ENCODE measurements around the gene ADORA1.
A peak's percentile ranks its signal among the peaks of the same experiment; 100 is the strongest.

The ADORA1 gene

DNA sequence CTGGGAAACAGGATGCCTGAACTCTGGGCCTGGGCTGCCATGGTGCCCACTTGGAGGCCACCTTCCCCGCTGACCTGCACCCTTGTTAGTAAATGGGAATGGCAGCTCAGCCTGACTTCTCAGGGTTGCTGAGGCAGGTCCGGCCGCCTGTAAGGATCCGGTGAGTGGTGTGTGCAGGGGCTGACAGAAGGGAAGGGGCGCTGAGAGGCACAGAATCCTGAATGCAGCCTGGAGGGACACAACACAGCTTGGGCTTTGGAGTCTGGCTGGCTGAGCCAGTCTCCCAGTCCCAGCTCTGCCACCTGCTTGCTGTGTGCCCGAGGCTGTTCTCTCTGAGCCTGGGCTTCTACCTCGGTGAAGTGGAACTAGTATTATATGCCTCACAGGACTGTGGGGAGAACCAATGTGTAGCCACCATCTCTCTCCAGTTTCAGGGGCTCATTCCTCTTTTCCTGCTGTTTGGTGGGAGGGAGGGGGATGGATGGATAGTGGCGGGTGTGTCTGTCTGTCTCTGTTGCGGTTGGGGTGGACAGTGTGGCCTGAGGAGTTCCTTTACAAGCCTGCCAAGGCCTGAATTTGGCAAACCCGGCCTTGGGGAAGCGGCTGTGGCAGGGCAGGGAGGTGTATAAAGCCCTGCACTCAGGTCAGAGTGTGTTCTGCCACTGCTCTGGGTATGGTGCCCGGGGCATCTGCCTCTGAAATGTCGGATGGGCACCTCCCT is 18.0 kb downstream of the ADORA1 start:
- peaks cover 100% of the 10 kb centered on the region for H3K4me1 ChIP-seq
- H4K20me1 ChIP-seq, result no peaks in the 10 kb centered on the region
- H3K4me2 ChIP-seq, result peak overlapping the region; percentile 84
- H3K27me3 ChIP-seq, result no peaks in the 10 kb centered on the region
- TF ChIP-seq Cebpa-rat (IDR thresholded peaks at IDR 0.05), result no peak
- peak overlapping the region; percentile 73 for H3K27ac ChIP-seq
- no peaks in the 10 kb centered on the region for H3K9me3 ChIP-seq
- H3K4me3 ChIP-seq, result no peak overlapping the region
- H3K9ac ChIP-seq, result no peak overlapping the region; the same call in 1 of the 2 replicates
- H3K36me3 ChIP-seq, result no peaks in the 10 kb centered on the region

DNA sequence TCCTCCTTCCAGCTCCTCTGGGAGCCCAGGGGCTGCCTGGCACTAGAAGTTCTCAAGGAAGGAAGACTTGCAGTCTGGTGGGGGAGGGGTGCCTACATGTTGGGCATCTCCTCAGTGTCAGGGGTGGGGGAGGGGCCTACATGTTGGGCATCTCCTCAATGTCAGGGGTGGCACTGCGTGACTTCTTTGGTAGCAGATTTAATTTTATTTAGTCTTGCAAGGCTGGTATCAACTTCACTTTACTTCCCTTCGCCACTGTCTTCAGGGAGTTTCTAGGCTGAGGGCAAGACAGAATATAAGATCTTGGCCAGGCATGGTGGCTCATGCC is 18.5 kb downstream of the ADORA1 start:
- Histone ChIP-seq H3K4me1 (peaks cover 100% of the 10 kb centered on the region), H3K36me3 (no peaks in the 10 kb centered on the region), H4K20me1 (no peaks in the 10 kb centered on the region), H3K9ac (no peak overlapping the region; the same call in 1 of the 2 replicates), H3K27me3 (no peaks in the 10 kb centered on the region), H3K4me2 (peak overlapping the region; percentile 84), H3K9me3 (no peaks in the 10 kb centered on the region), H3K27ac (peak overlapping the region; percentile 73), H3K4me3 (no peak overlapping the region)
- no peak for TF ChIP-seq Cebpa-rat (IDR thresholded peaks at IDR 0.05)

- Histone ChIP-seq H3K27ac (peak overlapping the region; percentile 39; the same call in 1 of the 2 replicates), H4K20me1 (no peaks in the 10 kb centered on the region), H3K36me3 (no peaks in the 10 kb centered on the region), H3K9ac (no peak overlapping the region; the same call in 1 of the 2 replicates), H3K9me3 (no peaks in the 10 kb centered on the region), H3K4me3 (no peak overlapping the region), H3K4me2 (peak overlapping the region; percentile 84), H3K4me1 (peaks cover 100% of the 10 kb centered on the region), H3K27me3 (no peaks in the 10 kb centered on the region)
- TF ChIP-seq Cebpa-rat (IDR thresholded peaks at IDR 0.05), result no peak
Measured at GRCh38 chr1:203146537-203146936, 19.0 kb downstream of the ADORA1 start.

DNA sequence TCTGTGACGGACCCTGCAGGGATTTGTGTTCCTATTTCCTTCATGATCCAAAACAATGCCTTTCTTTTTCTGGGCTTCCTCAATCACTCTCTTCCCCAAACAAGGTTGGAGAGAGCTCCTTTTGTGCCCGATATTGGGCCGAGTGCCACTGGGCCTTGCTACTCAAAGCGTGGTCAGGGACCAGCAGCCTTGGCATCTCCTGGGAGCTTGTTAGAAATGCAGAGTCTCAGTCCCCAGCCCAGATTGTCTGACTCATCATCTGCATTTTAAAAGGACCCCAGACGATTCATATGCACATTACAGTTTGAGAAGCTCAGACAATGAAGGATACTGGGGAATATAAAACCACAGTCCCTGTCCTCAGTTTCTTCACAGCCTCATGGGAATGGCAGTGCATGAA is 19.9 kb downstream of the ADORA1 start:
- H3K4me1 ChIP-seq, result peaks cover 100% of the 10 kb centered on the region
- H3K36me3 ChIP-seq, result no peaks in the 10 kb centered on the region
- H3K9me3 ChIP-seq, result no peaks in the 10 kb centered on the region
- H3K4me3 ChIP-seq, result no peak overlapping the region
- H4K20me1 ChIP-seq, result no peaks in the 10 kb centered on the region
- no peak overlapping the region for H3K9ac ChIP-seq
- TF ChIP-seq Cebpa-rat (IDR thresholded peaks at IDR 0.05), result no peak
- H3K4me2 ChIP-seq, result peak overlapping the region; percentile 48; the same call in 1 of the 2 replicates
- H3K27ac ChIP-seq, result peak overlapping the region; percentile 28; the same call in 1 of the 2 replicates
- no peaks in the 10 kb centered on the region for H3K27me3 ChIP-seq

DNA sequence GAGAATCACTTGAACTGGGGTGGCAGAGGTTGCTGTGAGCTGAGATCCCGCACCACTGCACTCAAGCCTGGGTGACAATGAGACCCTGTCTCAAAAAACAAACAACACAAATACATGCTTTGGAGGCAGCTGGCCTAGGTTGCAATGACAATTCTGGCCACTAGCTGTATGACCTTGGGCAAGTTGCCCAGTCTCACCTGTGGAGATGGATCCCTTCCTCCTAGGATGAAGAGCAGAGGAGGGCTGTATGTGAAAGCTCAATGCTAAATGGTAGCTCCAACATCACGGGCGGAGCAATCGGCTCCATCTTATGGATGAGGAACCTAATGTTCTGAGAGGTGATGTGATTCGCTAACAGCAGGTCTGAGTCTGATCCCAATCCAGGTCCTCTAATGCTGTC is 20.6 kb downstream of the ADORA1 start:
- TF ChIP-seq Cebpa-rat (IDR thresholded peaks at IDR 0.05), result no peak
- Histone ChIP-seq H3K4me1 (peaks cover 100% of the 10 kb centered on the region), H3K4me3 (no peak overlapping the region), H3K9me3 (no peaks in the 10 kb centered on the region), H3K9ac (no peak overlapping the region), H4K20me1 (no peaks in the 10 kb centered on the region), H3K27me3 (no peaks in the 10 kb centered on the region), H3K4me2 (peak overlapping the region; percentile 48), H3K27ac (no peak overlapping the region), H3K36me3 (no peaks in the 10 kb centered on the region)

- H3K4me3 ChIP-seq, result no peak overlapping the region
- no peaks in the 10 kb centered on the region for H3K27me3 ChIP-seq
- H3K27ac ChIP-seq, result no peak overlapping the region
- TF ChIP-seq Cebpa-rat (IDR thresholded peaks at IDR 0.05), result no peak
- no peaks in the 10 kb centered on the region for H3K9me3 ChIP-seq
- no peaks in the 10 kb centered on the region for H4K20me1 ChIP-seq
- peak overlapping the region; percentile 48; the same call in 1 of the 2 replicates for H3K4me2 ChIP-seq
- H3K36me3 ChIP-seq, result no peaks in the 10 kb centered on the region
- peaks cover 100% of the 10 kb centered on the region for H3K4me1 ChIP-seq
- no peak overlapping the region for H3K9ac ChIP-seq
Measured at GRCh38 chr1:203148579-203148978, 21.1 kb downstream of the ADORA1 start.

- Histone ChIP-seq H3K9me3 (no peaks in the 10 kb centered on the region), H4K20me1 (no peaks in the 10 kb centered on the region), H3K27ac (peak overlapping the region; percentile 24; the same call in 1 of the 2 replicates), H3K4me3 (no peak overlapping the region), H3K9ac (no peak overlapping the region), H3K27me3 (no peaks in the 10 kb centered on the region), H3K36me3 (no peaks in the 10 kb centered on the region), H3K4me1 (peaks cover 100% of the 10 kb centered on the region), H3K4me2 (peak overlapping the region; percentile 48)
- TF ChIP-seq Cebpa-rat (IDR thresholded peaks at IDR 0.05), result no peak
Measured at GRCh38 chr1:203149188-203149840, 21.8 kb downstream of the ADORA1 start.

DNA sequence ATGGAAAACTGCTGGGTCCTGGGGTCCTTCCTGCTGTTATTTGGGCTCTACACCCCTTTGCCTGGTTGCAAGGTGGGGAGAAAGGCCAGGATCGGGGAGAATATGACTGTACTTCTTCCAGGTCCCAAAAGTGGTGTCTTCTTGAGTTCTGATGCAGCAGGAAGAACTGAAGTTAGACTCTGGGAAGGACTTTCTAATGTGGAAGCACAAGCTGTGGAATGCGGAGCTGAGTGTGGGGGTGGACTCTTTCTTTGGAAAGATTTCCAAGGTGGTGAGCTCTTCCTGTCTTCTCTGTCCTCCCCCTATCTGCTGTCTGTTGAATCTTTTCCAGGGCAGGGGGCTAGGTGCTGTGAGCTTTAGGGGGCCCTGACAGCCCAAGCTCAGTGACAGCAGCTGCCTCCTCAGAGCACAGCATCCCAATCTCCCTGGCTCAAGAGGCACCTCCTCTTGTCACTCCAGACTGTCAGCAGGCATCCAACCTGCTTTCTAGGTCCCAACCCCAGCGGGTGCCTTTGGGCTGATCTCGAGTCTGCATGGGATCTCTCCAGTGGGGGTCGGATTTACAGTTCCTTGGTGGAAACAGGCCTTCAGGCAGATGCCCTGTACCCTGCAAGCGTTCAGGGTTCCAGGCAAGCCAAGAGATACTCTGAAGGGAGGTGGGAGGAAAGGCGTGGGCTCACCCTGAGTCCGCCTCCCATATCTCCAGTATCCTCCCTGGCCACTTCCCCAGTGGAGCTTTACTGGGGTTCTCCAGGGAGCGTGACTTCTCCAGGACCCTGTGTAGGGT is 23.2 kb downstream of the ADORA1 start:
- H3K9ac ChIP-seq, result no peak overlapping the region
- H3K27ac ChIP-seq, result peak overlapping the region; percentile 35; the same call in 1 of the 2 replicates
- no peaks in the 10 kb centered on the region for H3K36me3 ChIP-seq
- peaks cover 90% of the 10 kb centered on the region for H3K4me1 ChIP-seq
- no peak overlapping the region for H3K4me3 ChIP-seq
- TF ChIP-seq Cebpa-rat (IDR thresholded peaks at IDR 0.05), result no peak
- H4K20me1 ChIP-seq, result no peaks in the 10 kb centered on the region
- no peaks in the 10 kb centered on the region for H3K27me3 ChIP-seq
- peak overlapping the region; percentile 48 for H3K4me2 ChIP-seq
- no peaks in the 10 kb centered on the region for H3K9me3 ChIP-seq

DNA sequence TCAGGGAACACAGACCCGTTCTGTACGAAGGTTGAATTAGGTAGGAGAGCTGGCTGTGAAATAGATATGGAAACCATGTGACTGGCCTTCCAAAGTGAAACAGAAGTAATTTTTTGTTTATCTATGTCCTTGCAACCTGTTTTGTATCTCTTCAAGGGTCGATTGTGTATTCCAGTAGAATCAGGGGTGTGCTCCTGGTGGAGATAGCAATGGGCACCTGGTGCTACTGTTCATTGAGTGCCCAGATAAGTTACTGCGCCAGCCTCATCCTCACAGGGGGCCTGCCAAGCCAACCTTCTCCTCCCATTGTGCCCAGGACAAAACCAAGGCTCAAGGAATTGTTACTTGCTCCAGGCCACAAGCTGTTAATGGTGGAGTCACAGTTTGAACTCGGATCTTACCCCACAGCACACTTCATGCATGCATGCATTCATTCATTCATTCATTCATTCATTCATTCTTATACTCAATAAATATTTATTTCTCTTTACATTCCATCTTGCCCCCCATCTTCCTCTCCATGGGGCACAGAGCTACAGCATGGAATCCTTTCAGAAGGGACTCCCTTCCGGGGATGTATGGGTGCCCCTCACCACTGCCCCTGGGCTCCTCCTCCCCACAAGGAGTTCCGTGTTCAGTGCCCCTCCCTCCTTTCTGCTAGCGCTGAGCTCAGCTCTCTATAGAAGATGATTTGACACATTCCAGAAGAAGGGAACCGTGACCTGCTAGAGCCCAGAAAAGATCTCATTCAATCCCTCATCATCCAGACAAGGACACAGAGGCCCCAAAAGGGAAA is 24.0 kb downstream of the ADORA1 start:
- H3K4me1 ChIP-seq, result peaks cover 82% of the 10 kb centered on the region
- H3K4me3 ChIP-seq, result no peak overlapping the region
- H3K36me3 ChIP-seq, result no peaks in the 10 kb centered on the region
- peak overlapping the region; percentile 95 for H3K4me2 ChIP-seq
- no peaks in the 10 kb centered on the region for H4K20me1 ChIP-seq
- H3K27ac ChIP-seq, result peak overlapping the region; percentile 8; the same call in 1 of the 2 replicates
- H3K9me3 ChIP-seq, result no peaks in the 10 kb centered on the region
- H3K27me3 ChIP-seq, result no peaks in the 10 kb centered on the region
- no peak for TF ChIP-seq Cebpa-rat (IDR thresholded peaks at IDR 0.05)
- H3K9ac ChIP-seq, result no peak overlapping the region

Measured in BLaER1 (cell line).